Measurements from ENCODE around the gene POLR1C. TPM values are rescaled to one million over a fixed set of nuclear protein-coding genes. Genes with fewer than 3 reads are reported as not detected.
A peak's percentile ranks its signal among the peaks of the same experiment; 100 is the strongest.

POLR1C gene
- total RNA-seq, 6 donors from 2014 or later = 14.2 to 41.4 (median 24.5) TPM

- no peak for TF ChIP-seq EP300 (IDR thresholded peaks at IDR 0.05)
- no peak for TF ChIP-seq POLR2A (IDR thresholded peaks at IDR 0.05)
- no peak for TF ChIP-seq POLR2AphosphoS5 (IDR thresholded peaks at IDR 0.05)
- ATAC-seq (ENCODE audit: low FRiP score in 2 of 2) (no peak), DNase-seq (no peak)
- H3K36me3 ChIP-seq = no peaks in the 10 kb centered on the region
- no peak overlapping the region for H3K4me3 ChIP-seq
- H3K4me1 ChIP-seq = no peaks in the 10 kb centered on the region
- H3K27me3 ChIP-seq = no peaks in the 10 kb centered on the region
- no peaks in the 10 kb centered on the region for H3K9me3 ChIP-seq
- no peak overlapping the region for H3K27ac ChIP-seq
- 87 to 89% methylated on average over 7 of the region's 7 CpGs for WGBS, 2 donors
Measured at GRCh38 chr6:43469947-43470346, 46.9 kb upstream of the POLR1C start.

- TF ChIP-seq EP300 (IDR thresholded peaks at IDR 0.05) = no peak
- no peak for TF ChIP-seq POLR2AphosphoS5 (IDR thresholded peaks at IDR 0.05)
- TF ChIP-seq CTCF (IDR thresholded peaks at IDR 0.05) = no peak
- no peak for TF ChIP-seq POLR2A (IDR thresholded peaks at IDR 0.05)
- no peak for DNase-seq
- Histone ChIP-seq H3K9me3 (no peaks in the 10 kb centered on the region), H3K4me3 (no peak overlapping the region), H3K36me3 (no peaks in the 10 kb centered on the region), H3K4me1 (no peaks in the 10 kb centered on the region), H3K27ac (no peak overlapping the region), H3K27me3 (no peaks in the 10 kb centered on the region)
- ATAC-seq (ENCODE audit: low FRiP score in 2 of 2) = no peak
- 57 to 78% methylated on average over 1 of the region's 1 CpG for WGBS, 2 donors
Measured at GRCh38 chr6:43471399-43471798, 45.5 kb upstream of the POLR1C start.

GRCh38 chr6:43472515-43472914, 44.4 kb upstream of the POLR1C start:
- Histone ChIP-seq H3K36me3 (no peaks in the 10 kb centered on the region), H3K4me3 (no peak overlapping the region), H3K27ac (no peak overlapping the region), H3K4me1 (peaks cover 0 to 4% (median 4%) of the 10 kb centered on the region in 4 donors), H3K9me3 (no peaks in the 10 kb centered on the region), H3K27me3 (no peaks in the 10 kb centered on the region)
- 97 to 99% methylated on average over 4 of the region's 4 CpGs for WGBS, 2 donors
- ATAC-seq (ENCODE audit: low FRiP score in 2 of 2) (no peak), DNase-seq (no peak)
- no peak for TF ChIP-seq CTCF (IDR thresholded peaks at IDR 0.05)
- no peak for TF ChIP-seq EP300 (IDR thresholded peaks at IDR 0.05)
- TF ChIP-seq POLR2AphosphoS5 (IDR thresholded peaks at IDR 0.05) = no peak

GRCh38 chr6:43475516-43475915, 41.4 kb upstream of the POLR1C start:
- H3K36me3 ChIP-seq = no peaks in the 10 kb centered on the region
- no peak for ATAC-seq (ENCODE audit: low FRiP score in 2 of 2)
- H3K4me1 ChIP-seq = peaks cover 13 to 30% (median 17%) of the 10 kb centered on the region in 4 donors
- no peak for DNase-seq
- no peak overlapping the region for H3K4me3 ChIP-seq
- H3K27me3 ChIP-seq = no peaks in the 10 kb centered on the region
- no peak overlapping the region for H3K27ac ChIP-seq
- 80 to 86% methylated on average over 4 to 6 of the region's 6 CpGs for WGBS, 2 donors
- TF ChIP-seq CTCF (IDR thresholded peaks at IDR 0.05) = no peak
- no peak for TF ChIP-seq POLR2A (IDR thresholded peaks at IDR 0.05)
- no peak for TF ChIP-seq POLR2AphosphoS5 (IDR thresholded peaks at IDR 0.05)
- TF ChIP-seq EP300 (IDR thresholded peaks at IDR 0.05) = no peak
- H3K9me3 ChIP-seq = no peaks in the 10 kb centered on the region

GRCh38 chr6:43476746-43477145, 40.1 kb upstream of the POLR1C start:
- H3K27me3 ChIP-seq = no peaks in the 10 kb centered on the region
- 31 to 34% methylated on average over 2 of the region's 2 CpGs for WGBS, 2 donors
- peak overlapping the region in 3 of 4 donors; percentile 83 to 89 (median 88) for H3K27ac ChIP-seq
- H3K36me3 ChIP-seq = no peaks in the 10 kb centered on the region
- peaks cover 13 to 31% (median 17%) of the 10 kb centered on the region in 4 donors for H3K4me1 ChIP-seq
- DNase-seq (no peak), ATAC-seq (ENCODE audit: low FRiP score in 2 of 2) (no peak)
- H3K9me3 ChIP-seq = no peaks in the 10 kb centered on the region
- TF ChIP-seq POLR2AphosphoS5 (IDR thresholded peaks at IDR 0.05) (no peak), EP300 (IDR thresholded peaks at IDR 0.05) (no peak), POLR2A (IDR thresholded peaks at IDR 0.05) (no peak), CTCF (IDR thresholded peaks at IDR 0.05) (no peak)
- peak overlapping the region in 3 of 4 donors; percentile 68 to 87 (median 81) for H3K4me3 ChIP-seq

Measured in upper lobe of left lung (tissue), 6 donors.